Measurements from ENCODE around the gene CILP. TPM values are rescaled to one million over a fixed set of nuclear protein-coding genes. Genes with fewer than 3 reads are reported as not detected.

The CILP gene
- total RNA-seq, 1 donor, result under 0.01 TPM

- no peak overlapping the region for H3K4me3 ChIP-seq (ENCODE audit: low read depth, low read length)
- no peak for TF ChIP-seq CTCF (IDR thresholded peaks at IDR 0.05; ENCODE audit: insufficient read depth, low read length)
- DNase-seq (ENCODE audit: low read depth), result no peak
These were observed 48.2 kb downstream of the CILP start for GRCh38 chr15:65163041-65163440.

DNA sequence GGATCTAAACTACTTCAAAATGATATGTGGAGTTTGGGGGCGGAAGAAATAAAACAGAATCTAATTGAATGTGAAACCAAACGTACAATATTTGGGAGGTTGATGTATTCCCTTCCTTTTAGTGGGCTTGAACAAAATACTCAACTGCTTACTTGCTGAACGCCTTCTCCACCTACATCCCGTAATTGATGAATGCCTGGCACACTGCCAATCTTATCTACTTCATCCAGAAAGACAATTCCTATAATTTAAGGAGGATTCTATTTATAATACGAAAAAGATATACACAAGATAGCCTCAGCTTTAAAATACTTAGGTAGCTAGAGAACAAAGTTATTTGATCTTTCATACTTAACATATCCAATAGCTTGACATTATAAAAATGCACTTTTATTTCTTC, 54.6 kb downstream of the CILP start:
- DNase-seq (ENCODE audit: low read depth), result no peak
- no peak for TF ChIP-seq CTCF (IDR thresholded peaks at IDR 0.05; ENCODE audit: insufficient read depth, low read length)
- H3K4me3 ChIP-seq (ENCODE audit: low read depth, low read length), result no peak overlapping the region

- DNase-seq (ENCODE audit: low read depth), result no peak
- no peak overlapping the region for H3K4me3 ChIP-seq (ENCODE audit: low read depth, low read length)
- no peak for TF ChIP-seq CTCF (IDR thresholded peaks at IDR 0.05; ENCODE audit: insufficient read depth, low read length)
These were observed 56.6 kb downstream of the CILP start for GRCh38 chr15:65154720-65155119.

- no peak for TF ChIP-seq CTCF (IDR thresholded peaks at IDR 0.05; ENCODE audit: insufficient read depth, low read length)
- DNase-seq (ENCODE audit: low read depth), result no peak
- no peak overlapping the region for H3K4me3 ChIP-seq (ENCODE audit: low read depth, low read length)
These were observed 63.4 kb downstream of the CILP start for GRCh38 chr15:65147902-65148301.

- TF ChIP-seq CTCF (IDR thresholded peaks at IDR 0.05; ENCODE audit: insufficient read depth, low read length), result no peak
- no peak overlapping the region for H3K4me3 ChIP-seq (ENCODE audit: low read depth, low read length)
- no peak for DNase-seq (ENCODE audit: low read depth)
These were observed 64.8 kb downstream of the CILP start for GRCh38 chr15:65146438-65146837.

Small RNAs within 50 kb of the gene (small RNA-seq; reads per million reads assigned to genes)
- gene AC068213.1, result not detected
- not detected for gene RNU6-686P

Other genes with a start within 250 kb of the CILP start
- gene SPG21, start 221.6 kb downstream of the CILP start, total RNA-seq (ENCODE audit: low replicate concordance), result 73.6 and 104 TPM in 2 replicates
- 14.1 and 19.2 TPM in 2 replicates for gene MTFMT, start 181.8 kb downstream of the CILP start, total RNA-seq (ENCODE audit: low replicate concordance)
- not detected in 2 replicates for gene SLC51B, start 166.1 kb downstream of the CILP start, total RNA-seq (ENCODE audit: low replicate concordance)
- 1.7 and 1.9 TPM in 2 replicates for gene RASL12, start 143.5 kb downstream of the CILP start, total RNA-seq (ENCODE audit: low replicate concordance)
- gene KBTBD13, start 134.7 kb downstream of the CILP start, total RNA-seq (ENCODE audit: low replicate concordance), result not detected in 2 replicates
- 2.1 and 3.8 TPM in 2 replicates for gene UBAP1L, start 96.3 kb downstream of the CILP start, total RNA-seq (ENCODE audit: low replicate concordance)
- 15.7 and 41.9 TPM in 2 replicates for gene PDCD7, start 77.7 kb downstream of the CILP start, total RNA-seq (ENCODE audit: low replicate concordance)
- gene CLPX, start 26.1 kb downstream of the CILP start, total RNA-seq (ENCODE audit: low replicate concordance), result 40.4 and 43.8 TPM in 2 replicates
- gene PARP16, start 75.4 kb upstream of the CILP start, total RNA-seq (ENCODE audit: low replicate concordance), result 2.0 and 4.7 TPM in 2 replicates
- gene RNU5A-1, start 84.6 kb upstream of the CILP start, total RNA-seq (ENCODE audit: low replicate concordance), result not detected in 2 replicates
- not detected in 2 replicates for gene RNU5B-1, start 93.2 kb upstream of the CILP start, total RNA-seq (ENCODE audit: low replicate concordance)
- gene IGDCC3, start 166.5 kb upstream of the CILP start, total RNA-seq (ENCODE audit: low replicate concordance), result 0.25 TPM in 1 of 2 replicates, not detected in the other
- gene IGDCC4, start 211.5 kb upstream of the CILP start, total RNA-seq (ENCODE audit: low replicate concordance), result 1.4 and 7.5 TPM in 2 replicates